Activated naive CD8-positive, alpha-beta T cell (primary cell): ENCODE measurements around the gene ZNF727.
"Not testable (repeated sequence)": the region's sequence is repeated elsewhere in the genome, so short reads cannot be mapped to it uniquely, and the experiment has no call there.

Experiments
- H3K27ac Mint-ChIP-seq: one replicate; pipeline ENCODE4 v1.8.0; 2021; ENCODE audit warnings: mixed read lengths
- H3K27me3 Mint-ChIP-seq: one replicate; pipeline ENCODE4 v1.8.0; 2021; ENCODE audit warnings: mixed read lengths
- H3K36me3 Mint-ChIP-seq: one replicate; pipeline ENCODE4 v1.8.0; 2021; ENCODE audit warnings: mixed read lengths
- H3K4me1 Mint-ChIP-seq: one replicate; pipeline ENCODE4 v1.8.0; 2021; ENCODE audit warnings: low read depth, mixed read lengths
- H3K4me3 Mint-ChIP-seq: one replicate; pipeline ENCODE4 v1.8.0; 2021; ENCODE audit warnings: mild to moderate bottlenecking, mixed read lengths
- H3K9me3 Mint-ChIP-seq: one replicate; pipeline ENCODE4 v1.8.0; 2021; ENCODE audit warnings: low read depth, mixed read lengths

ZNF727 gene

GRCh38 chr7:64045301-64046040 is at the start of gene ZNF727:
Gene ZNF727, plus strand, starts transcription at chr7:64045434. Its CDS starts 188 bp downstream, at chr7:64045622.
- H3K36me3 Mint-ChIP-seq: peaks cover 2% of the 10 kb centered on the region
- H3K4me1 Mint-ChIP-seq: peaks cover 16% of the 10 kb centered on the region
- H3K27me3 Mint-ChIP-seq: no peaks in the 10 kb centered on the region
- H3K4me3 Mint-ChIP-seq: peak within 1 kb of the TSS; percentile 91
- H3K9me3 Mint-ChIP-seq: peaks cover 6% of the 10 kb centered on the region
- H3K27ac Mint-ChIP-seq: peak within 1 kb of the TSS; percentile 84

DNA sequence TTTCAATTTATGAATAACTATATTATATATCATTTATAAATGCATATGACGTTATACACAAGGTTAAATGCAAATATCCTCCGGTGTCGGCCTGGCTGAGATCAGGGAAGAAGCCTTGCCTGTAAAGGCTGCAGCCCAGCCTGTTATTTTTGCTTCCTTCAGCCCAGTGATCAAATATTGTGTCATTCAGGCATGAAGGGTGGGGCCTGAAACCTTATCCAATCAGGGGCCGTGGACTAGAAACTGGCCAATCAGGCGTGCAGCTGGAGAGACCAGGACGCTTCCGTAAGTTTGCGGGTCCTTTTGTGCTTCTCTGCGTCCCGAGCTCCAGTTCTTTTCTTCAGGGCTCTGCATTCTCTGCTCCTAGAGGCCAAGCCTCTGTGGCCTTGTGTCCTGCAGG is 46.7 kb upstream of the ZNF727 start, which contains the start of gene ZNF722:
TSS of gene ZNF722 (plus strand) at position 301 of the 400 bp plus-strand sequence. CDS start 113 bp downstream, outside the sequence.
- Mint-ChIP-seq H3K27ac (no peak within 1 kb of the TSS), H3K4me3 (no peak within 1 kb of the TSS), H3K4me1 (no peaks in the 10 kb centered on the region), H3K27me3 (no peaks in the 10 kb centered on the region), H3K9me3 (peaks cover 10% of the 10 kb centered on the region), H3K36me3 (no peaks in the 10 kb centered on the region)

DNA sequence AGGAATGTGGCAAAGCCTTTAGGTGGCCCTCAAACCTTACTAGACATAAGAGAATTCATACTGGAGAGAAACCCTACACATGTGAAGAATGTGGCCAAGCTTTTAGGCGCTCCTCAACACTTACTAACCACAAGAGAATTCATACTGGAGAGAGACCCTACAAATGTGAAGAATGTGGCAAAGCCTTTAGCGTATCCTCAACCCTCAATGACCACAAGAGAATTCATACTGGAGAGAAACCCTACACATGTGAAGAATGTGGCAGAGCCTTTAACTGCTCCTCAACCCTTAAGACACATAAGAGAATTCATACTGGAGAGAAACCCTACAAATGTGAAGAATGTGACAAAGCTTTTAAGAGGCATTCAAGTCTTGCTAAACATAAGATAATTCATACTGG is 29.7 kb upstream of the ZNF727 start:
- not testable (repeated sequence) for H3K27ac Mint-ChIP-seq, H3K4me3 Mint-ChIP-seq, H3K4me1 Mint-ChIP-seq, H3K27me3 Mint-ChIP-seq
- Mint-ChIP-seq H3K9me3 (peaks cover 33% of the 10 kb centered on the region), H3K36me3 (peaks cover 14% of the 10 kb centered on the region)

- peaks cover 39% of the 10 kb centered on the region for H3K9me3 Mint-ChIP-seq
Observed at GRCh38 chr7:64035388-64035787, 9.8 kb upstream of the ZNF727 start.

GRCh38 chr7:64037095-64037494 is 8.1 kb upstream of the ZNF727 start:
- Mint-ChIP-seq H3K27me3 (no peaks in the 10 kb centered on the region), H3K9me3 (peaks cover 33% of the 10 kb centered on the region), H3K4me1 (no peaks in the 10 kb centered on the region), H3K4me3 (no peak overlapping the region), H3K27ac (no peak overlapping the region), H3K36me3 (peaks cover 18% of the 10 kb centered on the region)

More at GRCh38 chr7:64035388-64035787, 9.8 kb upstream of the ZNF727 start:
- no peak overlapping the region for H3K4me3 Mint-ChIP-seq
- H3K36me3 Mint-ChIP-seq: peaks cover 18% of the 10 kb centered on the region
- H3K27me3 Mint-ChIP-seq: no peaks in the 10 kb centered on the region
- no peak overlapping the region for H3K27ac Mint-ChIP-seq
- no peaks in the 10 kb centered on the region for H3K4me1 Mint-ChIP-seq

- peaks cover 16% of the 10 kb centered on the region for H3K4me1 Mint-ChIP-seq
- no peaks in the 10 kb centered on the region for H3K27me3 Mint-ChIP-seq
- peak overlapping the region; percentile 34 for H3K27ac Mint-ChIP-seq
- peaks cover 3% of the 10 kb centered on the region for H3K9me3 Mint-ChIP-seq
- peaks cover 2% of the 10 kb centered on the region for H3K36me3 Mint-ChIP-seq
- H3K4me3 Mint-ChIP-seq: peak overlapping the region; percentile 91
Observed at GRCh38 chr7:64046041-64046389, 781 bp downstream of the ZNF727 start.

DNA sequence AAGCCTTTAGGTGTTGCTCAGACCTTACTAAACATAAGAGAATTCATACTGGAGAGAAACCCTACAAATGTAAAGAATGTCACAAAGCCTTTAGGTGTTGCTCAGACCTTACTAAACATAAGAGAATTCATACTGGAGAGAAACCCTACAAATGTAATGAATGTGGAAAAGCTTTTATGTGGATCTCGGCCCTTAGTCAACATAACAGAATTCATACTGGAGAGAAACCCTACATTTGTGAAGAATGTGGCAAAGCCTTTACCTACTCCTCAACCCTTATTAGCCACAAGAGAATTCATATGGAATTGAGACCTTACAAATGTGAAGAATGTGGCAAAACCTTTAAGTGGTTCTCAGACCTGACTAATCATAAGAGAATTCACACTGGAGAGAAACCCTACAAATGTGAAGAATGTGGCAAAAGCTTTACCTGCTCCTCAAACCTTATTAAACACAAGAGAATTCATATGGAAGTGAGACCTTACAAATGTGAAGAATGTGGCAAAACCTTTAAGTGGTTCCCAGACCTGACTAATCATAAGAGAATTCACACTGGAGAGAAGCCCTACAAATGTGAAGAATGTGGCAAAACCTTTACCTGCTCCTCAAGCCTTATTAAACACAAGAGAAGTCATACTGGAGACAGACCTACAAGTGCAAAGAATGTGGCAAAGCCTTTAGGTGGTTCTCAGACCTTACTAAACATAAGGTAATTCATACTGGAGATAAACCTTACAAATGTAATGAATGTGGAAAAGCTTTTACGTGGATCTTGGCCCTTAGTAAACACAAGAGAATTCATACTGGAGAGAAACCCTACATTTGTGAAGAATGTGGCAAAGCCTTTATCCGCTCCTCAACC is 32.8 kb downstream of the ZNF727 start:
- H3K27ac Mint-ChIP-seq, H3K4me1 Mint-ChIP-seq, H3K27me3 Mint-ChIP-seq, H3K4me3 Mint-ChIP-seq: not testable (repeated sequence)
- Mint-ChIP-seq H3K9me3 (peaks cover 56% of the 10 kb centered on the region), H3K36me3 (peaks cover 38% of the 10 kb centered on the region)

GRCh38 chr7:64078699-64078994 is 33.4 kb downstream of the ZNF727 start:
- H3K9me3 Mint-ChIP-seq: peaks cover 50% of the 10 kb centered on the region

DNA sequence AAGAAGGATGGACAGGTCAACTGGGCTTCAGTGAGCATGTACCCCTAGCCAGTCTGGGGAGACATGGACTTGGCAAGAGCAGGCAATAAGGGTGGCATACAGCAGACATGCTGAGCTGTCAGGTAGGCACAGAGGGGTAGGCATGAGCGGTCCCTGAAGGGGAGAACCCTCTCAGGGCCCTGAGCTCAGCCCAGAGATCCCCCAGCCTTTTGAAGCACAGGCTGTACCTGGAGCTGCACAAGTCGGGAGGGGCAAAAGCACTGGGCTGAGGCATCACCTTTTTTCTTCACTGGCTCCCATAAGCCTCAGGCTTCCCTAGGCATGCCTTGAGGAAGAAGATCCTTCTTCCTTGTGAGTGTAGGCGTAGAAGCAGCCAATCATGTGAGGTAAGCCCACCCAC is 42.3 kb downstream of the ZNF727 start:
- peaks cover 10% of the 10 kb centered on the region for H3K36me3 Mint-ChIP-seq
- H3K9me3 Mint-ChIP-seq: peaks cover 12% of the 10 kb centered on the region
- H3K4me1 Mint-ChIP-seq: no peaks in the 10 kb centered on the region
- H3K27ac Mint-ChIP-seq: no peak overlapping the region
- no peak overlapping the region for H3K4me3 Mint-ChIP-seq
- H3K27me3 Mint-ChIP-seq: no peaks in the 10 kb centered on the region

More at GRCh38 chr7:64078699-64078994, 33.4 kb downstream of the ZNF727 start:
- Mint-ChIP-seq H3K4me1 (no peaks in the 10 kb centered on the region), H3K27me3 (no peaks in the 10 kb centered on the region), H3K4me3 (no peak overlapping the region), H3K36me3 (peaks cover 37% of the 10 kb centered on the region), H3K27ac (no peak overlapping the region)

GRCh38 chr7:64088863-64089262 is 43.6 kb downstream of the ZNF727 start:
- H3K9me3 Mint-ChIP-seq, H3K27me3 Mint-ChIP-seq, H3K27ac Mint-ChIP-seq, H3K4me3 Mint-ChIP-seq, H3K4me1 Mint-ChIP-seq: not testable (repeated sequence)
- H3K36me3 Mint-ChIP-seq: peaks cover 11% of the 10 kb centered on the region
